Mesothelial cell of epicardium (in vitro differentiated cells): ENCODE data around the gene SLC5A9. TPM values are rescaled to one million over a fixed set of nuclear protein-coding genes. Genes with fewer than 3 reads are reported as not detected.

Experiments
- DNase-seq, 2 experiments: peaks; one replicate each; pipeline ENCODE4 v3.0.0; 2021; ENCODE audit warnings: low spot score in 2 of 2; ENCODE audit not compliant: unreplicated experiment in 2 of 2
- H3K27ac Mint-ChIP-seq: 2 replicates; pipeline ENCODE4 v1.8.0; 2021; ENCODE audit warnings: mixed read lengths
- H3K27me3 Mint-ChIP-seq: 2 replicates; pipeline ENCODE4 v1.8.0; 2021; ENCODE audit warnings: low read depth, mixed read lengths
- H3K36me3 Mint-ChIP-seq: 2 replicates; pipeline ENCODE4 v1.8.0; 2021; ENCODE audit warnings: mixed read lengths
- H3K4me1 Mint-ChIP-seq: 2 replicates; pipeline ENCODE4 v1.8.0; 2021; ENCODE audit warnings: mixed read lengths
- H3K4me3 Mint-ChIP-seq: 2 replicates; pipeline ENCODE4 v1.8.0; 2021; ENCODE audit warnings: mild to moderate bottlenecking, moderate library complexity, mixed read lengths
- H3K9me3 Mint-ChIP-seq: 2 replicates; pipeline ENCODE4 v1.8.0; 2021; ENCODE audit warnings: mixed read lengths
- CTCF ChIP-seq: fragments of 200-600 bp; sonication (generic); IDR thresholded peaks from one replicate; pipeline ENCODE4 v1.5.0; 2021; ENCODE audit warnings: antibody characterized with exemption; ENCODE audit not compliant: unreplicated experiment
- total RNA-seq: library from RNA; stranded (reverse); gene quantifications from 3 replicates; pipeline ENCODE4 v1.2.1, GENCODE V29; 2021

The SLC5A9 gene
- 0.07 TPM in 2 of 3 replicates, not detected in the other for total RNA-seq

- H3K36me3 Mint-ChIP-seq, result no peaks in the 10 kb centered on the region
- no peaks in the 10 kb centered on the region for H3K9me3 Mint-ChIP-seq
- no peak for DNase-seq
- no peaks in the 10 kb centered on the region for H3K4me1 Mint-ChIP-seq
- no peak within 1 kb of the TSS for H3K27ac Mint-ChIP-seq
- no peak for TF ChIP-seq CTCF
- H3K4me3 Mint-ChIP-seq, result no peak within 1 kb of the TSS
- H3K27me3 Mint-ChIP-seq, result peaks cover 29% of the 10 kb centered on the region
Measured at GRCh38 chr1:48222501-48223242, at the start of gene SLC5A9. TSS of gene SLC5A9 (plus strand) at chr1:48222716. CDS start at chr1:48222737, 21 bp downstream.

GRCh38 chr1:48175116-48175515 lies 47.4 kb upstream of the SLC5A9 start:
- peaks cover 15% of the 10 kb centered on the region for H3K27me3 Mint-ChIP-seq
- H3K4me3 Mint-ChIP-seq, result no peak overlapping the region
- TF ChIP-seq CTCF, result no peak
- no peaks in the 10 kb centered on the region for H3K4me1 Mint-ChIP-seq
- H3K27ac Mint-ChIP-seq, result no peak overlapping the region
- no peaks in the 10 kb centered on the region for H3K36me3 Mint-ChIP-seq
- peaks cover 27% of the 10 kb centered on the region for H3K9me3 Mint-ChIP-seq
- no peak for DNase-seq

DNA sequence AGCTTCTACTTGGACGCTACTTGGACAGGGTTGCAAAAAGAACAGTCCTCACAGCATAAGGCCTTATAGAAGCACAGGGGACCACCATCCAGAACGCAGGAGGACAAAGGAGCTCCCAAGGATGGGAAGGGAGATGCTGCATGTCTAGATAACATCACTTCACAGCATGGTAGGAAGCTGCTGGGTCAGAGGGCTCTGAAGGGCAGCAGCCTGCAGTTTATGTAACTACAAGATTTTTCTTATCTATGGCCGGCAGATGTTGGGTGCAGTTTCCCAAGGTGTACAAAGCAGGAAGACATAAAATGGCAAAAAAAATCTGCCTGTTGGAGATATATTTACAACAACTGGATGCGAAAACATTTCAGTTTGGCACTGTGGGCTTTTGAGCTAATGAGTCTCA lies 45.3 kb upstream of the SLC5A9 start:
- H3K9me3 Mint-ChIP-seq, result peaks cover 8% of the 10 kb centered on the region
- H3K27me3 Mint-ChIP-seq, result peaks cover 21% of the 10 kb centered on the region
- no peak overlapping the region for H3K4me3 Mint-ChIP-seq
- H3K27ac Mint-ChIP-seq, result no peak overlapping the region
- no peak for DNase-seq
- no peaks in the 10 kb centered on the region for H3K36me3 Mint-ChIP-seq
- no peak for TF ChIP-seq CTCF
- no peaks in the 10 kb centered on the region for H3K4me1 Mint-ChIP-seq

DNA sequence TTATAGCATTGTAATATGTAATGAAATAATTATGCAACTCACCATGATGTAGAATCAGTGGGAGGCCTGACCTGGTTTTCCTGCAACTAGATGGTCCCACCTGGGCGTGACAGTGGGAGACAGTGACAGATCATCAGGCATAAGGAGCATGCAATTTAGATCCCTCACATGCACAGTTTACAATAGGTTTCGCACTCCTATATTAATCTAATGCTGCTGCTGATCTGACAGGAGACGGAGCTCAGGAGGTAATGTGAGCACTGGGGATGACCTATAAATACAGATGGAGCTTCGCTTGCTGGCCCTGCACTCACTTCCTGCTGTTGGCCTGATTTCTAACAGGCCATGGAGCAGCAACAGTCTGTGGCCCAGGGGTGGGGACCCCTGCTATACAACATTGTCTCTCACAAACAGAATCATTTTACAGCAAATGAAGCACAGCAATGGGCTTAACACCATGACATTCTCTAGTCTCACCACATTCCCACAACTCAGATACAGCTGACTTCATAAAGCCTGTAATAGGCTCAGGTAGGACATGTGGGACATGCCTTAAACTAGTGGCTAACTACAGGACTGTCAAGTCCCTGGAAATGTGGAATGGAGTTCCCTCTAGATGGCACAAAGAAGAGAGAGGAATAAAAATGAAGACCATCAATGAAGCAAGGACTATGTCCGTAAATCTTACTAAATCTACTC lies 40.7 kb upstream of the SLC5A9 start:
- H3K27ac Mint-ChIP-seq, result no peak overlapping the region
- H3K36me3 Mint-ChIP-seq, result no peaks in the 10 kb centered on the region
- no peak overlapping the region for H3K4me3 Mint-ChIP-seq
- peaks cover 30% of the 10 kb centered on the region for H3K9me3 Mint-ChIP-seq
- no peak for TF ChIP-seq CTCF
- H3K4me1 Mint-ChIP-seq, result no peaks in the 10 kb centered on the region
- DNase-seq, result no peak
- peaks cover 22% of the 10 kb centered on the region for H3K27me3 Mint-ChIP-seq

DNA sequence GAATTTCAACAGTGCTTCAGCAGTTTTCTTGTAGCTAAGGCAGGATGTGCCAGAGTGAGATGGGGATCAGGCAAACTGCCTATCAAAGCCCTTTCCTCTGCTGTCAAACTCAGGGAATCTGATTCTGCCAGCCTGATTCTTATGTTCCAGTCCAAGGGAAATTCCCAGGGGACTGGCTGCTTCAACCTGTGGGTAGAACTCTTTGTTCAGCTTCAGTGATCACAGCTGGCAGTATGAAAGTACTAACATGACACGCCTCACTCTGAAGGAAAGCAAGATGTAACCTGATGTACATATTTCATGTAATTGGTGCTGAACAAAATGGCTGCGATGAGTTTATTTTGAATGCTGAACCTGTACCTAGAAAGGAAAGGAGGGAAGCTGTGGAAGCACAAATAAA lies 40.1 kb upstream of the SLC5A9 start:
- H3K27ac Mint-ChIP-seq, result no peak overlapping the region
- no peaks in the 10 kb centered on the region for H3K4me1 Mint-ChIP-seq
- no peak for TF ChIP-seq CTCF
- H3K4me3 Mint-ChIP-seq, result no peak overlapping the region
- peaks cover 21% of the 10 kb centered on the region for H3K27me3 Mint-ChIP-seq
- no peak for DNase-seq
- peaks cover 36% of the 10 kb centered on the region for H3K9me3 Mint-ChIP-seq
- no peaks in the 10 kb centered on the region for H3K36me3 Mint-ChIP-seq
